ENCODE measurements around the gene DPP6. TPM values are rescaled to one million over a fixed set of nuclear protein-coding genes. Genes with fewer than 3 reads are reported as not detected.

DPP6 gene
- total RNA-seq, 1 experiment from 2014 or later = 7.9 TPM

GRCh38 chr7:154882931-154883474, 830.8 kb downstream of the DPP6 start:
- in situ Hi-C loops (cut with HindIII; ENCODE audit: low sequenced_read_pairs) = no loop called here
- DNase-seq (ENCODE audit: low spot score) = no peak

DNA sequence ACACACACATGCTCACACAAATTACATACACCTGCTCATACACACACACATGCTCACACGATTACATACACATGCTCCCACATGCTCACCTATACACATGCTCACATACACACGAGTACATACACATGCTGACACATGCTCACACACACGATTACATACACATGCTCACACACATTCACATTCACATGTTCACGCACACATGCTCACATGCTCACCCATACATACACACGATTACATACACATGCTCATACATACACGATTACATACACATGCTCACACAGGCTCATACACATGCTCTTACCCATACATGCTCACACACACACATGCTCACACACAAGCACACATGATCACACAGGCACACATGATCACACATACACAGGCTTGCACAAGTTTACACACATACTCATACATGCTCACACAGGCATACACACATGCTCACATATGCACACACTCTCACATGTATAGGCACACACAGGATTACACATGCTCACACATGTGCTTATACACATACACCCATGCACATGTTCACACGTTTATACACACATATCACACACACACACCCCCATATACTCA, 832.2 kb downstream of the DPP6 start:
- in situ Hi-C loops (cut with HindIII; ENCODE audit: low sequenced_read_pairs) = no loop called here
- DNase-seq (ENCODE audit: low spot score) = no peak

DNA sequence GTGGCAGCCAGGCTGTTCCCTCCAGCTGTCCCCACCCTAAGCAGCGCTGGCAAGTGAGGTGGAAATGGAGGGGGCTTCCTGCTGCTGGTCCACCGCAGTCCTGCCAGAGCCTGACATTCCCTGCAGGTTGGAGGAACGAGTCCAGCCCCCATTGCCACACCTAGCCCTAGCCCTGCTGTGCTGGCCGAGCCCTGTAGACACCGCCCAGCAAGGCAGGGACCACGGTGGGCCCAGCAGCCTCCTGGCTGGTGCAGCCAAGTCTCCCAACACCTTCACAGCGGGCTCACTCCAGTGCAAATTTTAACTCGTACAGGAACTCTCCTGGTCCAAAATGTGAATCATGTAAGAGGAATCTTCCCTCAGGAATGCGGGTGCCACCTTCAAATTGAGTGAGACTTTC, 834.4 kb downstream of the DPP6 start:
- in situ Hi-C loops (cut with HindIII; ENCODE audit: low sequenced_read_pairs) = no loop called here
- DNase-seq (ENCODE audit: low spot score) = no peak

DNA sequence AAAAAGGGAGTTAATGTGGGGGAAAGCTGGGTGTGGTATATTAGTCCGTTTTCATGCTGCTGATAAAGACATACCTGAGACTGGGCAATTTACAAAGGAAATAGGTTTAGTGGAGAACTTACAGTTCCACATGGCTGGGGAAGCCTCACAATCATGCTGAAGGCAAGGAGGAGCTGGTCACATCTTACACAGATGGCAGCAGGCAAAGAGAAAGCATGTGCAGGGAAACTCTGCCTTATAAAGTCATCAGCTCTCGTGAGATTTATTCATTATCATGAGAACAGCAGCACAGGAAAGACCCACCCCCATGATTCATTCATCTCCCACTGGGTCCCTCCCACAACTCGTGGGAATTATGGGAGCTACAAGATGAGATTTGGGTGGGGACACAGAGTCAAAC, 836.5 kb downstream of the DPP6 start:
- in situ Hi-C loops (cut with HindIII; ENCODE audit: low sequenced_read_pairs) = no loop called here
- DNase-seq (ENCODE audit: low spot score) = no peak

DNA sequence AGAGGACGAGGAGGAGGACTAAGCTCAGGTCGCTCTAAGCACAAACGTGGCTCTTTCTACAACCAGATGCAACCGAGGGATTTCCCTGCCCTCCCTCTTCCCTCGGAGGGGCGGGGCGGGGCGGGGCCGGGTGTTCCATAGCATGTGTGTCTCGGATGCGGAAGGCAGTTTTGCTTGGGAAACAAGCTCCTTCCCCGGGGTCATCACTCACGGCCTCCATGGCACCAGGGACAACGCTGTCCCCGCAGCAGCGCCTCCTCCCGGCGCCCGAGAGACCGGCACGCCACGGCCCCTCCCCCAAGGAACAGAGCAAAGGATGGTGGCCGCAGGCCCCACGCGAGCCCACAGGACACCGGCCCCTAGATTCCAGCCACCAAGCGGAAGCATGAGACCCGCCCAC, 840.3 kb downstream of the DPP6 start:
- DNase-seq (ENCODE audit: low spot score) = no peak
- in situ Hi-C loops (cut with HindIII; ENCODE audit: low sequenced_read_pairs) = no loop called here

GRCh38 chr7:154896076-154896475, 843.9 kb downstream of the DPP6 start:
- DNase-seq (ENCODE audit: low spot score) = no peak
- in situ Hi-C loops (cut with HindIII; ENCODE audit: low sequenced_read_pairs) = no loop called here

- DNase-seq (ENCODE audit: low spot score) = no peak
- in situ Hi-C loops (cut with HindIII; ENCODE audit: low sequenced_read_pairs) = no loop called here
Observed at GRCh38 chr7:154898973-154899855, 847.0 kb downstream of the DPP6 start.

GRCh38 chr7:154899862-154900261, 847.7 kb downstream of the DPP6 start:
- in situ Hi-C loops (cut with HindIII; ENCODE audit: low sequenced_read_pairs) = no loop called here
- DNase-seq (ENCODE audit: low spot score) = no peak

DNA sequence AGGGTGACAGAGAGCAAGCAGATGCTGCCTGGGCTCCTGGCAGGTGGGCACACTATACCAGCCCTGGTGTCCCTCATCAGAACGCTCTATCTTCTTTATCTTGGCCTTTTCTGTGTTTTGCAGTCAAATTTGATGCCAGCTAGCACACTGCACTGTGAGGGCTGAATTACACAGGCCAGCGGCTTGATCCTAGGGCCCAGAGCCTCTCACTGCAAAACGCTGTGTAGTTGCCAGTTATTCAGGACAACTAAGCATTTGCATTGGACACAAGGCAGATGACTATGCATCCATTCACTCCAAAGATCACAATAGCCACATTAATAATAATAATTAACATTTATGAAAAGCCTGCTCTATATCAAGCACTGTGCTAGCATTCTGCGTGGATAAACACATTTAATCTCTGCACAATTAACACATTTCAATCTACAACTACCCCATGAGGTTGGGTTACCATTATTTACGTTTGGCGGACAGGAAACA, 850.4 kb downstream of the DPP6 start:
- no peak for DNase-seq (ENCODE audit: low spot score)
- in situ Hi-C loops (cut with HindIII; ENCODE audit: low sequenced_read_pairs) = no loop called here

- DNase-seq (ENCODE audit: low spot score) = no peak
- in situ Hi-C loops (cut with HindIII; ENCODE audit: low sequenced_read_pairs) = no loop called here
Observed at GRCh38 chr7:154903083-154903731, 851.0 kb downstream of the DPP6 start.

DNA sequence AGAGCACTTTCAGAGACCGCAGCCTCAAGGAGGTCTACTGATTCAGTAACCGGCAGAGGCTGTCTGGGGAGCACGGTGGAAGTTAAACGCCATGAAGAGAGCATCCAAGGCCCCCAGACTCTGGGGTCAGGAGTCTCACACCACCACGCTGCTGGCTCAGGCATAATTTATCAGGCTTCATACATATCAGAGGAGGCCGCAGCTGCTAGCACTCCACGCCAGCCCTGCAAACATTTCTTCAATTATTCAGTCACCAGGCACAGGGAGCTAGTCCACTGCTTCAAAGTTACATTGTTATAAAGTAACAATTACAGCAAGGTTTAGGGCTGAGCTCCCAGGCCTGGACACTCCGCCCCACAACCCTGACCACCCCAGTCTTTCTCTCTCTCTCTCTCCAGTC, 852.9 kb downstream of the DPP6 start:
- DNase-seq (ENCODE audit: low spot score) = no peak
- in situ Hi-C loops (cut with HindIII; ENCODE audit: low sequenced_read_pairs) = no loop called here

GRCh38 chr7:154905615-154906014, 853.4 kb downstream of the DPP6 start:
- in situ Hi-C loops (cut with HindIII; ENCODE audit: low sequenced_read_pairs) = no loop called here
- no peak for DNase-seq (ENCODE audit: low spot score)

- in situ Hi-C loops (cut with HindIII; ENCODE audit: low sequenced_read_pairs) = no loop called here
- no peak for DNase-seq (ENCODE audit: low spot score)
Observed at GRCh38 chr7:154906201-154906600, 854.0 kb downstream of the DPP6 start.

- in situ Hi-C loops (cut with HindIII; ENCODE audit: low sequenced_read_pairs) = no loop called here
- no peak for DNase-seq (ENCODE audit: low spot score)
Observed at GRCh38 chr7:154906736-154907355, 854.6 kb downstream of the DPP6 start.

GRCh38 chr7:154907651-154908620, 855.7 kb downstream of the DPP6 start:
- in situ Hi-C loops (cut with HindIII; ENCODE audit: low sequenced_read_pairs) = no loop called here
- no peak for DNase-seq (ENCODE audit: low spot score)

DNA sequence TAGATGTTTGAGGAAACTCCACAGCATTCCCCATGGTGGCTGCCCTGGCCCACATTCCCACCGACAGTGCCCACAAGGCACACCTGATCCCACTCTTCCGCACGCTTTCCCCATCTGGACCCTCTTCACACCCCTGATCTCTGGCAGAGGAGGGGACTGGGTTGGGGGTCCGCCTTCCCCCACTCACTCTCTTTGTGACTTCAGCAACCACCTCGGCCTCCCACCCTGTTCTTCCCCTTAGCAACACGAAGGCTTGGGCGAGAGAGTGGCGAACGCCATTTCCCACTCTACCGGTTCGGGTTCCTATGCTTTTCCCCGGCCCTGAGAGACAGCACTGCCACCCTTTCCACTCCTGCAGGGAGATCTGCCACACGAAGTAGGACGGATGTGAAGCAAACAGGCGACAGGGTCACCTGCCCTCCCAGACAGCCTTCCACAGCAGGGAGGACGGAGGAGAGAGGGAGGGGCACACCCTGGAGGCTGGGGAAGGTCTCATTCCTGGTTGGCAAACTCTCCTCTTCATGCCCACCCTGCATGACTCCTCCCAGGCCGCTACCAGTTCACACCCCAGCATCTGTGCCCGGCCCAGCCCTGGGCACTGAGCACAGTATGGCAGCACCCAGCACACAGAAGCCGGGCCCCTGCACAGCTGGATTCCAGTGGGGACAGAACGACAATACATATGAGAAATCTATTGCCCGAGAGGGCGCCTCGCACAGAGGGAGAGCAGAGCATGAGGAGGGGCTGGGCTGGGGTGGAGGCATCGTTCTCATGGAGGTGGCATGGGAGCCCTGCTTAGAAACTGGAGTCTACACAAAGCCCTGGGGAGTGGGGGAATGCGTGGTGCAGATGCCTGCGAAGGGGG, 857.3 kb downstream of the DPP6 start:
- no peak for DNase-seq (ENCODE audit: low spot score)
- in situ Hi-C loops (cut with HindIII; ENCODE audit: low sequenced_read_pairs) = no loop called here

- no peak for DNase-seq (ENCODE audit: low spot score)
- in situ Hi-C loops (cut with HindIII; ENCODE audit: low sequenced_read_pairs) = no loop called here
Observed at GRCh38 chr7:154910125-154910524, 857.9 kb downstream of the DPP6 start.

GRCh38 chr7:154910977-154911376, 858.8 kb downstream of the DPP6 start:
- DNase-seq (ENCODE audit: low spot score) = no peak
- in situ Hi-C loops (cut with HindIII; ENCODE audit: low sequenced_read_pairs) = no loop called here
